NCI-H1930 (cell line): ENCODE data around the gene NFATC2.
"Not testable (repeated sequence)": the region's sequence is repeated elsewhere in the genome, so short reads cannot be mapped to it uniquely, and the experiment has no call there.

Experiments used
- DNase-seq, 2 experiments: peaks; one replicate each; lab custom pipeline; 2025; lab: John Stamatoyannopoulos, UW

NFATC2 gene

DNA sequence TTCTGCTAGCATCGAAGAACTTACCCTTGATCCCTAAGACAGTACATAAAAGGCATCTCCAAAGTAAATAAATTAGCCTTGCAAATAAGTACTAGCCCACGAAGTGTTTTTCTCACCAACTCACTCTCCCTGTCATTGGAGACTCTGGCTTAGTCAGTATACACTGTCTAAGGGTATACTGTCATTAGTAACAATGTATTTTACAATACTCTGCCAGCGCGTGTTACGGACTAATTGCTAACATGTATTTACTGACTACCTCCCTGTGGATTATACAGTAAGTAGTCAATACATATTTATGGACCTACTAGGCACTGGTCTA is 72.1 kb downstream of the NFATC2 start:
- no peak for DNase-seq

DNA sequence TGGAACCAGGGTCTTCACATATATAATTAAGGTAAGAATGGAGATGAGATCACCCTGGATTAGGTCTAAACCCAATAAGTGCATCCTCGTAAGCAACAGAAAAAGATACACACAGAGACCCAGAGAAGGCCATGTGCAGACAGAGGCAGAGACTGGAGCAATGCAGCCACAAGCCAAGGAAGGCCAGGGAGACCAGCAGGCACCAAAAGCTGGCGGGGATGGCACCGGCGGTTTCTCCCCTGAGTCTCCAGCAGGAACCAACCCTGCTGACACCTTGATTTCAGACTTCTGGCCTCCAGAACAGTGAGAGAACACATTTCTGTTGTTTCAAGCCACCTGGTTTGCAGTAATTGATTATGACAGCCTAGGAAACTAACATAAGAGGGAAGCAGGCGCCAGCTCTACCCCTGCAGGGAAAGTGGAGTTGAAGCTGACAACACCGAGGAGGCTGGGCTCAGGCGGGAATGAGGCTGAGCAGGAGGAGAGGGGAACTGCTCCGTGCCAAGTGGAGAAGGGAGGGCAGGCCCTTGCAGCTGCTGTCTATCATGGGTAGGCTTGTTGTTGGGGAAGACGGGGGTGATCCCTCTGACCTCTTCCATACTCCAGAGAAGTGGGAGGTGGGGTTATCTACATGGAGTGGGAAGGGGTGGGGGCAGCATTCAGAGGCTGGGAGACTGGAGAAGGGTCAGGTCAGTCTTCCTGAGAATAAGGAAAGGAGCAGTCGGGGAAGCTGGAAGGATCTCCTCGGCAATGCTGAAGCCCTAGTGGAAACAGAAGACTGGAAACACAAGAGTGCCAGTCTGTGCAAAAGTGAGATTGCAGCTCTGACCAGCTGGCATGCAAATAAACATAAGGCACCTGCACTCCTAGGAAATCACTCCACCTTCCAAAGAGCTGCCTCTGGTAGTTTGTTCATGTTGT is 72.7 kb downstream of the NFATC2 start:
- DNase-seq: no peak

DNA sequence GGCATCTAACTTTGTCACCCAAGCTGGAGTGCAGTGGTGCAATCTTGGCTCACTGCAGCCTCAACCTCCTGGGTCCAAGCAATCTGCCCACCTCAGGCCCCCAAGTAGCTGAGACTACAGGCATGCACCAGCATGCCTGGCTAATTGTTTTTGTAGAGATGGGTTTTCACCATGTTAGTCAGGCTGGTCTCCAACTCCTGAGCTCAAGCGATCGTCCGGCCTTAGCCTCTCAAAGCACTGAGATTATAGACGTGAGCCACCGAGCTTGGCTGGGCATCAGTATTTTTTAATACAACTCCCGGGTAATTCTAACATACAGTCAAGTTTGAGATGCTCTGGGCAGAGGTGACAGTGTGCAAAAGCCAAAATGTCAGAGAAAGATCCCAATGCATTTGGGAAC is 73.5 kb downstream of the NFATC2 start:
- DNase-seq: no peak

DNA sequence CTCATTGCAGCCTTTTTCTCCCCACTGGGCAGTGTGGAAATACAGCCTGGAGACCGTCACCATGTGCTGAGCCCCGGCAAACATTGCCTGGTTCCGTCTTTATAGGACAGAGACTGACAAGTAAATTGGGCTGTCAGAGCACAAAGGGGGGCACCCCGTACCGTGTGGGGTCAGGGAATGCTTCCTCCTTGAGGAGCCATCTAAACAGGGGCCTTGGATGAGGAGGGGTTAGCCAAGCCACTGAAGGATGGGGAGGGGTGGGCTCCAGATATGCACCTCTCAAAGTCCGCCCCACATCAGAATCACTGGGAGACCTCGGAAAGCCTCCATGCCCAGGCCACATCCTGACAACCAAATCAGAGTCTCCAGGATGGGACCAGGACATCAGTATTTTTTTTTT is 73.9 kb downstream of the NFATC2 start:
- DNase-seq: no peak

DNA sequence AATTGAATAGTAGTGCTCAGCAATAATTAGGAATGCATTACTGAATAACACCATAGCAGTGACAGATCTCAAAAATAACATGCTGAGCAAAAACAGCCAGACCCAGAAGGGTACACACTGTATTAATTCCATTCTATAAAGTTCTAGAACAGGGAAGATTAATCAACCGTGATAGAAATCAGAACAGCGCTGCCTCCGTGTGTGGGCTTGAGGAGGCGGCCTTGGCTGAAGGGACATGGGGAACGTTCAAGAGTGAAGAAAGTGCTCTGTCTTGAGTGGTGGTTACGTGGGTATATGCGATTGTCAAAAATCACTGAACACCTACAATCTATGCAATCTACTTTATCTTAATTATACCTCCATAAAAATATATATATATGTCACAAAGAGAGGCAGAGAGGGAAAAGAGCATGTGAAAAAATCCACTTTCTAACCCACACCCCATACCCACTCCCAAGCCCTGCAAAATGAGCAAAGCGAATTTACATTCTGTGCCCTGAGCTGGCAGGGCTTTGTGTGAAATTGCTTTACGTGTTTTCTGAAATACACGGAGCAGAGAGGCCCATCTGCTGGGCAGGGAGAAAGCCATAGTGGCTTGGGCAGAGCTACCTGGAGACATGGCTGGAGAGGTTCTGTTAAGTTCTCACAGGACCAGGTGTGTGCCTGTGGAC is 74.4 kb downstream of the NFATC2 start:
- DNase-seq: no peak

DNA sequence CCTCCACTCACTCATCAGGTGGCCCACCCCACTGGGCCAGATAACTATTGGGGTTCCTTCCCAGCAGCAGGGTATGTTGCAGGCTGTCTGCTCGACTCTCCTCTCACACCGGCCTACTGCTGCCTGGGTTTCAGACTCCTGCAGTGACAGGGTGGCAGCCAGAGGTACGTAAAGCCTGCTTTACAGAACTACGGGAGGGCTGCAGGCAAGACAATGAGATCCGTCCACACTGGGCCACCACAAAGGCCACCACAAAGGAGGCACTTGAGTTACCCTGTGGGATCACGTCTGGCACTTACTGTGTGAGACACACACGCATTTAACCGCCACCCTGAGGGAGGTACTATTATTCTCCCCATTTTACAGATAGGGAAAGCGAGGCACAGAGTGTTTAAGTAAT is 78.5 kb downstream of the NFATC2 start:
- no peak for DNase-seq

DNA sequence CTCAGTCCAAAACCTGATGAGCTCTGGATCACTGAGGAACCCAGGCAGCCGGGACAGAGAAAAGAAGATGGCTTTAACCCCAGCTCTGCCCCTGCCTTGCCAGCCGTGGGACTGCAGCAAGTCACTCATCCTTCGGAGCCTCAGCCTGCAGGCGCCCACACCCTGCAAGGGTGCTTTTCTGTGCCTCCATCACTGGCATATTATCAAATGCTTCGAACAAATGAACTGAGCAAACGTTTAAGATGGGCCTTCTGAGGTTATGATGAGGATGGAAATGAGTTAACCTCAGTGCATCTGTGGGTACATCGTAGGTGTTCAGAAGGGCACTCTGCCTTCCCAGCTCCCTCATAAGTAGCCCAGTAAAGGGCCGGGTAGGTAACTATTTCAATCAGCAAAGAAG is 79.0 kb downstream of the NFATC2 start:
- DNase-seq: no peak

DNA sequence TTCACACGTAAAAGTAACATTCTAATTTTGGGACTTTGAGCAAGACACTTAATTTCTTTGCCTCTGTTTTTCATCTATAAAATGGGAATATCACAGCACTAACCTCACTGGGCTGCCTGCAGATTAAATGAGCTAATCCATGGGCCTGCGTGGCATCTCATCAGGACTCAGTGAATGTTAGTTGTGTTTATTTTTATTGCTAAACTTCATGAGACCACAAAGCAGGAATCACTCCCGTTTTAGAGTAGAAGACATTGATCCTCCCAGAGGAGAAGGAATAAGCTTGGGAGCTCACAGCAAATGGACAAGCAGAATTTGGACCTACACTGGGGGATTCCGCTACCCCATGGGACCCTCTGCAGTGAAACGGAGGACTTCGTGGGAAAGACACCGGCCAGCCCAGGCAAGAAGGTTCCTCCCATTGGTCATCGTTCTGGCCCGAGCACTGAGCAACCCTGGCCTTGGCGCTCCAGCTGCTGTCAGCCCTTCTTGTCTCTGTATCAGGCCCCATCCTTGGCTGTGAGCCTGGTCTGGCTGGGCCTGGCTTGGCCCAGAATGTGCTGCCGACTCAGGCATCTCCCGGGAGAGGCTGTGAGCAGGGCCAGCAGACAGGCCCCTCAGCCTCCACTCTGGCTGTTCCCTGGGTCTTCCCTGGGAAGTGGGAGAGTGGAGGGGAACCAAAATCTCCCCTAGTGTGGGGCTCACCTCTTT is 79.8 kb downstream of the NFATC2 start:
- no peak for DNase-seq

DNA sequence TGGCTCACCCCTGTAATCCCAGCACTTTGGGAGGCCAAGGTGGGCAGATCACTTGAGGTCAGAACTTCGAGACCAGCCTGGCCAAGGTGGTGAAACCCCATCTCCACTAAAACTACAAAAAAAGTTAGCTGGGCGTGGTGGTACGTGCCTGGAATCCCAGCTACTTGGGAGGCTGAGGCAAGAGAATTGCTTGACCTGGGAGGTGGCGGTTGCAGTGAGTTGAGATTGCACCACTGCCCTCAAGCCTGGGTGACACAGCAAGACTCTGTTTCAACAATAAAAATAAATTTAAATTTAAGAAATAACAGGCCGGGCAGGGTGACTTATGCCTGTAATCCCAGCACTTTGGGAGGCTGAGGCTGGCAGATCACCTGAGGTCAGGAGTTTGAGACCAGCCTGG is 80.7 kb downstream of the NFATC2 start:
- DNase-seq: not testable (repeated sequence)

DNA sequence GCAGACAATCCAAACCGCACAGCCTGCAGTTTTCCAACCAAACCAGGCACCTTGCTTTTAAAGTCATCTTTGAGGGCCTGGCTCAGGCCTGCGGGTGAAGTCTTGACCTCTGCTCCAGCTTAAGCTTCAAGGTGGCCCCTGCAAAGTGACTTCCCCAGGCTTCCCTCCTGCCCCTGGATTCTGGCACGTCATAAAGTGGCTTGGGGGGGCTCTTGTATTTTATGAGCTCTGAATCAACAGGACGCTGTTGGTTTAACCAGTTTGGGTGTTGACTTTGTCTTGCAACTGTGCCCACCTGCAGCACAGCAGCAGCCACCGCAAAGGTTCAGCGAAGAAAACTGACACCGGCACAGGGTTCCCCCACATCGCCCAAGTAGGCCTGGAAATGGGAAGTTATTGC is 81.2 kb downstream of the NFATC2 start:
- DNase-seq: no peak

DNA sequence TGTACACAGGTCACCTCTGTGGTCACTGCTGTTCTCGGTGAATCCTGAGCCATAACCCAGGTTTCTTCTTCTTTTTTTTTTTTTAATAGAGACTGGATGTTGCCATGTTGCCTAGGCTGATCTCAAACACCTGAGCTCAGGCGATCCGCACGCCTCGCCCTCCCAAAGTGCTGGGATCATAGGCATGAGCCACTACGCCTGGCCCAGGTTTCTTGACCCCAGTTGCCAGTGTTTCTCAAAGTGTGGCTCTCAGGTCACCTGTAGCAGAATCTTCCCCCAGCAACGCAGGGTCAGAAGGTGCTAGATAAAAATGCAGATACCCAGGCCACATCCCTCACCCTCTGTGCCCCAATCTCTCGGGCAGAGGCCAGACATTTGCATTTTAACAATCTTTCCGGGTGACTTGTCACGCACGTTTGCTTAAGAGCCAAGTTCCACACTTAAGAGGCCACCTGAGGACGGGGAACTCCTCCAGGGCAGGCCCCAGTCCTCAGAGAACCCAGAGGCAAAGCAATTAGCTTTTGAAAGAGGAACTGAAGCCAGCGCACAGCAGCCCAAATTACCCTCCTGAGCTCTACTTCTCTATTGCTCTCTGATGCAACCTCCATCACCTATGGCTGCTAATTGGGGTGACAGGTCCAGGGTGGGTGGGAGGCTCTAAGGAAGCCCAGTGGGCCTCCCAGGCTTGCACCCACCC is 81.8 kb downstream of the NFATC2 start:
- no peak for DNase-seq

DNA sequence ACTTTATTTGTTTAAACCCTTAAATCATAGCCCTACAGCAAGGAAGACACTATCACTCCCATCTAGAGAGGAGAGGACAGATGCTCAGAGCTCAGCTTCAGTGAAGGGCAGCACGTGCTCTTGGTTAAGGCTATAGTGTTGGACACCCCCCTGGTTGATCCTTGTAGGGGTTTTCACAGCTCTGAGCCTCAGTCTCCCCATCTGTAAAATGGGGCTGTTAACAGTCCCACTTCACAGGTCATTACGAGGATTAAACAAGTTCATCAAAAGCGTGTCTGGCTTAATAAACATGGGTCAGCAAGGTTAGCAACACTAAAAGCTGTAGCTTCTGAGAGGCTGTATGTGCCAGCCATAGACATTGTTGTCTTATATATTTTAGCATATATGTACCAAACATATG is 82.4 kb downstream of the NFATC2 start:
- no peak for DNase-seq

DNA sequence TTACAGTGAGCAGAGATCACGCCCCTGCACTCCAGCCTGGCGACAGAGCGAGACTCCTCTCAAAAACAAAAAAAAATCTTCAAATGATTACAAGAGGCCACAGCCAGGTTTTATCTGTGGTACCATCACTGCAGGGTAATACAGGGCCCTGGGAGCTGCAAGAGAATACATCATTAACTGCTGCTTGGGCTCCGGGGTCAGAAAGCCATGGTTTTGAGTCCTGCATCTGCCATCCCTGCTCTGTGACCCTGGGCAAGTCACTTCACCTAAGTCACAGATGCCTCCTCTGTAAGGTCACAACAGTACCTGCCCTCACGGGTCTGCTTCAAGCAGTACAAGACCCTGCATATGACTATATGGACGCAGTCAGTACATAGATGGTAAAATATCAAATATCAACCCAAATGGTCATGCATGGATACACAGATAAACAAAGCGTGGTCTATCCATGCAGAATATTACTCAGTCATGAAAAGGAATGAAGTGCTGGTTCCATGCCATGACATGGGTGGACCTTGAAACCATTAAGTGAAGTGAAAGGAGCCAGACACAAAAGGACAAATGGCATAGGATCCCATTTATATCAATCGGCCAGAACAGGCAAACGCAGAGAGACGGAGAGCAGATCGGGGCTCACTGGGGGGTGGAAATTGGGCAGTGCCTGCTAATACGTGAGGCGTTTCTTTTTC is 83.6 kb downstream of the NFATC2 start:
- no peak for DNase-seq

DNA sequence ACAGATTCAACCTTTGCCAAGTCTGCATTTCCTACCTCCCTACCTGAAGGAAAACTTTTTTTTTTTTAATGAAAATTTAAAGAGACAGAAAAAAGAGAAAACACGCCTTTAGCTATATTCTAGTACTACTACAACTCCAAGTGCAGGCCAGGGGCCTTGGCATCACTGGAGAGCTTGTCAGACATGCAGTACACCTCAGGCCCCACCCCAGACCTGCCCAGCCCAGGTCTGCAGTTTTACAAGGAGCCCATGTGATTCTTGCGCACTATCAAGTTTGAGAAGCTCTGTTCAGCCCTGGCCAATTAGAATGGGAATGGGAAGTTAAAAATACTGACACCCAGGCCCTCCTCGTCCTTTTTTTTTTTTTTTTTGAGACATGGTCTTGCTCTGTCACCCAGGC is 85.0 kb downstream of the NFATC2 start:
- no peak for DNase-seq

DNA sequence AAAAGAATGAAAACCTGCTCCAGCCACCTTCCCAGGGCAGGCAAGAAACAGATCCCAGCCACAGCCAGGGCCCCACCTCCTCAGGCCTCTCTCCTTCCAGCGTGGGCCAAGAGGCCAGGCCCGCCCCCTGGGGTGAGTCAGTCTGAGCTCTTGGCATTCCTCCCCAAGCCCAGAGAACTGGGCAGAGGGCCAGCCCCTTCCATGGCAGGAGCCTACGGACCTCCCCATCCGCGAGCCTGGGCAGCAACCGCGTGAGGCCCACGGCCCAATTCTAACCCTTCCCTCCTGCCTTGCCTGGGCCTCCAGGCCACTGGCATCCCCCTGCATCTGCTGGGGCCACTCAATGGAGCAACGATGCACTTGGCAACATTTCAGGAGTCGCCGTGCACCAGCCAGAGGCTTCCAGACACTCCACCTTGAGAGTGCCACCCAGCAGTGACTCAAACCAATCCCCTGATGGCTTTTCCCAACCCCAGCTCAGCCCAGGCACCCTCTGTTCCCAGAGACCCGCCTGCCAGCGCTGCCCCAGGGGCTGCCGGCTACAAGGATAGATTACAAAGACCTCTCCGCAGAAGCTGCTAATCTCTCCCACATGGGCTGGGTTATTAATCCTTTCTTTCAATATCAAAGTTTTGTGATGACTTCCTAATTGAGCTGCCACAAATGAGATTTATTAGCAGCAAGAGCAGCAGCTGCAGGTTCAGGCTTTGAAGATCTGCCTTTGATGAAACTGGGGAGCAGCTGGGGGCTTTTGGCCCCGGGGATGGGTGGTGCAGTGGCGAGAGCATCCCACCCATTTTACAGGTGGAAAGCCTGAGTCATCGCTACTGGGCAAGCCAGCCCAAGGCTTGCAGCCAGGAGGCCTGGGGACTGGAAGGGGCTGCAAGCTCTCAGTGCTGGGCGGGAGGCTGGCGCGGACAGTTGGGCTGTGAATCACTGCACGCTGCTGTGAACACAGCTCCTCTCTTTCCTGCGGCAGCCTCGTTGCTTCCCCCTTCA is 85.7 kb downstream of the NFATC2 start:
- no peak for DNase-seq

DNA sequence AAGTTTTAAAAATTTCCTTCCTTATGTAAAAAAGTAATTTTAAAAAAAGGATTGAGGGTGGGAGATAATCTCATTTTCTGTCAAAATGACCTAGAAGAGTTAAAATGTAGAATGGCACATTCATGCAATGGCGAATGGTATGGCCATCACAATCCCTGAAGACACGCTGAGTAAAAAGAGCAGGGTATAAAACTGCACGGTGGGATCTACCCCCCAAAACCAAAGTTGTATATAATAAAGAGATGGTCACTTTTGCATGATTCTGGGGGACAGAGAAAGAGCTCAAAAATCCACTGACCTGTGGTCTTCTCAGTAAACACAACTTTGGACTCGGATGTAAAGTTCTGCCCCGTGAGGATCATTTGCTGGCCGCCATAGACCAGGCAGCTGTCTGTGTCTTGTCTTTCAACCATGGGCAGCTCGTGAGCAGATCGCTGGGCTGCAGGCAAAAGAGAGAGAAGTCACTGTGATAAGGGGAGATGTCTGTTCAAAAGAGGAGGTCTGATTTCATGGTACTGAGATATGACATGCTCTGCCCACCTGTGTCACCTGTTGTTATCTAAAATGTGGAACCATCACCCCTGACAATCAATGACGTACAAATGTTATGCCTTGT is 88.2 kb downstream of the NFATC2 start:
- no peak for DNase-seq

DNA sequence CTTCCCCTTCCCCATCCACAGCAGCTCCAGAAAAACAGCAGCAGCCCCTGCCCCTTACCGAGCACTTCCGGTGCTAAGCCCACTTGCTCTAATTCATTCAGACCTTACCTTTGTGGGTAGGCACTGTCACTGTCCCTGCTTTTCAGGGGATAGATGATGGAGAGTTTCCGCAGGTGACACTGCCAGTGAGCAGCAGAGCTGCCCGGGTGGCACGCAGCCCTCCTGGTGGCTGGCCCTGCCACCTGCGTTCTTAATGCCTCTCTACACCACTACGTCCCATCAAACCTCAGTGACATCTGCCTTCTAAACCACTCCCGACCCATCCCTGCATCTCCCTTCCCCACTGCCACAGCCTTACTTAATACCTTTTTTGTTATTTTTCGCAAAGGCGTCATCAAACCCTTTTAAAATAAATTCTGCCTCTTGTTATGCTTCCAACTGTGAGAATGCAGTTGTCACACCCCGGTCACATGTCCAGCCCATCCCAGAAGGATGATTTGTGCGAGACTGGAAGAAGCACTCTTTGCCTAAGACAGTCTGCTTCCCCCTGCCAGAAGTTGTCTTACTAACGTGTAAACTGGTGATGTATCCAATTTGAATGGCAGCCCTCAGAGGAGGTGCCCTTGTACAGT is 89.7 kb downstream of the NFATC2 start:
- no peak for DNase-seq

DNA sequence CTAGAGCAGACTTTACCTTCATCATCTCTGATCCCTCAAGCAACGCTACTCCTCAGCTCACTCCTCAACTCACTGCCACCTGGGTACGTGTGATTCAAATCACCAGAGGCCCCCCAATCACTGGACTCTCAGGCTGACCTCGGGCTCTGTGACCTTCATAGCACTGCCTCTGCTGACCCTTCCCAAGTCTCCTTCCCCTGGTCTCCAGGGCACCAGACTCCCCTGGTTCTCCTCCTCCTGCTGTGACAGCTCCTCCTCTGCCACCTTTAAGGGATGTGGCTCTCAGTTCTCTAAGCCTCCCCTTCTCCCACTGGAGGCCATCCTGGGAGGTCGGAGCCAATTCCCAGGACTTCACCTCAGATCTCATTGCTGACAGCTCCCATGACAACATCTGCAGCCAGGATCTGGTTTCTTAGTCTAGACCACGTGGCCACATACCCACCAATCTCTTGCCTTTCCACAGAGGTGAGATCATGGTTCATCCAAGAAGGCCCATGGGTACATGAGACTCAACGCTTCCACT is 90.4 kb downstream of the NFATC2 start:
- no peak for DNase-seq

DNA sequence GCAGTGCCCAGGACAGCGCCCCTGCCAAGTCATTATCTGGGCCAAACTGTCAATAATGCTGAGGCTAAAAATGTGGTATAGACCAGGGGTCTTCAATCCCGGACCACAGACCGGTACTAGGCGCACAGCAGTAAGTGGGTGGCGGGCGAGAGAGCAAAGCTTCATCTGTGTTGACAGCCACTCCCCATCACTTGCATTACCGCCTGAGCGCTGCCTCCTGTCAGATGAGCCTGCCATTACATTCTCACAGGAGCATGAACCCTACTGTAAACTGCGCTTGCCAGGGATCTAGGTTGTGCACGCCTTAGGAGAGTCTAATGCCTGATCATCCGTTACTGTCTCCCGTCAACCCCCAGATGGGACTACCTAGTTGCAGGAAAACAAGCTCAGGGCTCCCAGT is 91.0 kb downstream of the NFATC2 start:
- DNase-seq: no peak
